Right lobe of liver (tissue), 6 donors: ENCODE results near the gene SDK1. TPM values are rescaled to one million over a fixed set of nuclear protein-coding genes. Genes with fewer than 3 reads are reported as not detected.
A peak's percentile ranks its signal among the peaks of the same experiment; 100 is the strongest.

ENCODE experiments used
- ATAC-seq, 4 donors: fragments of 200-7000 bp; cut with Tn5 transposase; one replicate each; pipeline ENCODE4 v1.9.1; 2020; ENCODE audit warnings: mild to moderate bottlenecking in 4 of 4, moderate library complexity in 4 of 4
- DNase-seq, 3 donors: peaks; one replicate each; pipeline ENCODE4 v3.0.0-alpha.2; 2020
- H3K27ac ChIP-seq, 3 donors: fragments of 200-600 bp; one replicate each; pipeline ENCODE4 v1.8.0; 2022
- H3K27me3 ChIP-seq, 2 donors: fragments of 200-600 bp; one replicate each; pipeline ENCODE4 v1.8.0; 2022
- H3K36me3 ChIP-seq, 4 donors: fragments of 200-600 bp; sonication (generic) in 1 of 4; one replicate each; pipeline versions ENCODE4 v1.5.1 to v1.8.0; 2017 to 2022; ENCODE audit warnings: control low read depth in 1 of 4
- H3K4me1 ChIP-seq, 4 donors: fragments of 200-600 bp; sonication (generic) in 1 of 4; one replicate each; pipeline versions ENCODE4 v1.5.1 to v1.8.0; 2017 to 2022; ENCODE audit warnings: control low read depth in 1 of 4
- H3K4me3 ChIP-seq, 3 donors: fragments of 200-600 bp; one replicate each; pipeline ENCODE4 v1.8.0; 2022
- H3K9me3 ChIP-seq, 4 donors: fragments of 200-600 bp; sonication (generic) in 1 of 4; one replicate each; pipeline versions ENCODE4 v1.5.1 to v1.8.0; 2017 to 2022; ENCODE audit warnings: control low read depth in 1 of 4
- CTCF ChIP-seq, 4 donors: fragments of 200-600 bp in 3 of 4; fragments of 450-650 bp in 1 of 4; IDR thresholded peaks; one replicate each; pipeline versions ENCODE4 v1.5.1 to v1.8.0; 2016 to 2022; ENCODE audit warnings: antibody characterized with exemption in 4 of 4, mild to moderate bottlenecking in 2 of 4
- POLR2A ChIP-seq: fragments of 450-650 bp; IDR thresholded peaks from one replicate; pipeline ENCODE4 v1.6.1; 2017; ENCODE audit warnings: antibody characterized with exemption, mild to moderate bottlenecking
- WGBS: methylation state at CpG from one replicate; pipeline ENCODE4 v1.1.6; 2018; ENCODE audit warnings: low coverage, low lambda C conversion rate; ENCODE audit not compliant: insufficient coverage; ENCODE audit errors: missing lambda C conversion rate; 5-methylcytosine and 5-hydroxymethylcytosine counted together
- intact Hi-C, 2 donors: fragments of 100-400 bp; cut with DNase I; formaldehyde crosslinking; loops; one replicate each; pipeline versions ENCODE4 v1.11.2 to v1.14.1; 2022
- total RNA-seq, 6 experiments: library from RNA; depleted of rRNA in 2 of 6; stranded (reverse); fragments of >200 nt in 2 of 6; fragmentation: NEBNext Ultra II Directional in 3 of 6; extraction: Animal tissue kit (Norgen Biotek cat#: 25700) in 3 of 6; gene quantifications; one replicate each; pipeline versions ENCODE4 v1.1.0 to v1.2.4, GENCODE V29; 2016 to 2023
- donor health status: DM: no; HTN: yes; CAD: no.
- donor health status: DM: no; HTN: no; CAD: no.
- donor health status: DM: no; HTN: no; CAD: no.
- donor health status: DM: no; HTN: yes; CAD: no.
- donor health status: DM: no; HTN: yes; CAD: no.

The SDK1 gene
- total RNA-seq, 6 experiments from 2014 or later, result 0.07 to 1.4 (median 0.65) TPM

- ATAC-seq (no peak), DNase-seq (no peak)
- Histone ChIP-seq H3K4me1 (no peaks in the 10 kb centered on the region), H3K36me3 (no peaks in the 10 kb centered on the region), H3K27ac (no peak overlapping the region), H3K4me3 (no peak overlapping the region), H3K27me3 (no peaks in the 10 kb centered on the region), H3K9me3 (no peaks in the 10 kb centered on the region)
- WGBS, result 76% methylated on average over 11 of the region's 11 CpGs
- TF ChIP-seq CTCF (IDR thresholded peaks at IDR 0.05), result no peak
- no peak for TF ChIP-seq POLR2A
- intact Hi-C loops, result no loop called here
These were observed 751.1 kb downstream of the SDK1 start for GRCh38 chr7:4052130-4052529.

- WGBS, result 32% methylated on average over 5 of the region's 6 CpGs
- ATAC-seq, result peak in 1 of 4 donors; percentile 31
- intact Hi-C loops, result no loop called here
These were observed 753.1 kb downstream of the SDK1 start for GRCh38 chr7:4054158-4054557.

GRCh38 chr7:4056552-4057288 lies 755.7 kb downstream of the SDK1 start:
- DNase-seq (no peak), ATAC-seq (peak in 1 of 4 donors; percentile 18)
- intact Hi-C loops, result no loop called here
- Histone ChIP-seq H3K27me3 (no peaks in the 10 kb centered on the region), H3K4me1 (no peaks in the 10 kb centered on the region), H3K9me3 (no peaks in the 10 kb centered on the region), H3K4me3 (no peak overlapping the region), H3K36me3 (no peaks in the 10 kb centered on the region), H3K27ac (no peak overlapping the region)
- WGBS, result 100% methylated on average over 3 of the region's 19 CpGs
- no peak for TF ChIP-seq POLR2A
- no peak for TF ChIP-seq CTCF (IDR thresholded peaks at IDR 0.05)

More at GRCh38 chr7:4054158-4054557, 753.1 kb downstream of the SDK1 start:
- DNase-seq, result no peak
- no peaks in the 10 kb centered on the region for H3K9me3 ChIP-seq
- no peak overlapping the region for H3K27ac ChIP-seq
- H3K4me3 ChIP-seq, result no peak overlapping the region
- no peaks in the 10 kb centered on the region for H3K27me3 ChIP-seq
- no peaks in the 10 kb centered on the region for H3K36me3 ChIP-seq
- TF ChIP-seq CTCF (IDR thresholded peaks at IDR 0.05), result no peak
- no peak for TF ChIP-seq POLR2A
- no peaks in the 10 kb centered on the region for H3K4me1 ChIP-seq

- Histone ChIP-seq H3K4me3 (no peak overlapping the region), H3K4me1 (no peaks in the 10 kb centered on the region), H3K9me3 (no peaks in the 10 kb centered on the region), H3K36me3 (no peaks in the 10 kb centered on the region), H3K27ac (no peak overlapping the region), H3K27me3 (no peaks in the 10 kb centered on the region)
- DNase-seq (peak in 1 of 3 donors; percentile 28), ATAC-seq (peak in 1 of 4 donors; percentile 23)
- intact Hi-C loops, result no loop called here
- WGBS, result no CpG with 5 or more reads among the region's 1 CpG
- TF ChIP-seq POLR2A (no peak), CTCF (IDR thresholded peaks at IDR 0.05) (no peak)
These were observed 756.2 kb downstream of the SDK1 start for GRCh38 chr7:4057289-4057616.
